Measurements from ENCODE around the gene GGTLC2.
"Not testable (repeated sequence)": the region's sequence is repeated elsewhere in the genome, so short reads cannot be mapped to it uniquely, and the experiment has no call there.

GGTLC2 gene

GRCh38 chr22:22642255-22642654 is 2.2 kb upstream of the GGTLC2 start:
- DNase-seq: not testable (repeated sequence)

GRCh38 chr22:22645969-22646368 is 1.6 kb downstream of the GGTLC2 start:
- DNase-seq: not testable (repeated sequence)

- DNase-seq: not testable (repeated sequence)
Observed at GRCh38 chr22:22647952-22648351, 3.5 kb downstream of the GGTLC2 start.

GRCh38 chr22:22648863-22649536 is 4.6 kb downstream of the GGTLC2 start:
- DNase-seq: not testable (repeated sequence)

- not testable (repeated sequence) for DNase-seq
Observed at GRCh38 chr22:22649761-22650160, 5.3 kb downstream of the GGTLC2 start.

GRCh38 chr22:22650398-22650797 is 6.0 kb downstream of the GGTLC2 start:
- not testable (repeated sequence) for DNase-seq

- DNase-seq: not testable (repeated sequence)
Observed at GRCh38 chr22:22650803-22651515, 6.5 kb downstream of the GGTLC2 start.

- not testable (repeated sequence) for DNase-seq
Observed at GRCh38 chr22:22651593-22651992, 7.2 kb downstream of the GGTLC2 start.

- DNase-seq: not testable (repeated sequence)
Observed at GRCh38 chr22:22652102-22652501, 7.7 kb downstream of the GGTLC2 start.

- DNase-seq: not testable (repeated sequence)
Observed at GRCh38 chr22:22652573-22652972, 8.2 kb downstream of the GGTLC2 start.

GRCh38 chr22:22653677-22654381 is 9.4 kb downstream of the GGTLC2 start:
- DNase-seq: not testable (repeated sequence)

GRCh38 chr22:22655452-22656290 is 11.3 kb downstream of the GGTLC2 start:
- no peak for DNase-seq

GRCh38 chr22:22657712-22658111 is 13.3 kb downstream of the GGTLC2 start:
- no peak for DNase-seq

GRCh38 chr22:22661275-22661674 is 16.9 kb downstream of the GGTLC2 start:
- DNase-seq: no peak

- DNase-seq: no peak
Observed at GRCh38 chr22:22662095-22662494, 17.7 kb downstream of the GGTLC2 start.

GRCh38 chr22:22663861-22664800 is 19.7 kb downstream of the GGTLC2 start:
- DNase-seq: no peak

- DNase-seq: peak; percentile 13
Observed at GRCh38 chr22:22666307-22667091, 22.1 kb downstream of the GGTLC2 start.

- DNase-seq: no peak
Observed at GRCh38 chr22:22667966-22668880, 23.8 kb downstream of the GGTLC2 start.

- no peak for DNase-seq
Observed at GRCh38 chr22:22669093-22669492, 24.7 kb downstream of the GGTLC2 start.
